PFSK-1 (cell line): Measurements from ENCODE around the gene APBA2.

Source experiments
- FOXP2 ChIP-seq: optimal IDR thresholded peaks from 2 replicates; pipeline ENCODE3; 2011; ENCODE audit warnings: borderline replicate concordance, control low read depth, inconsistent platforms; ENCODE audit not compliant: insufficient read depth; ENCODE audit errors: extremely low read length, extremely low read depth
- POLR2AphosphoS5 ChIP-seq: IDR thresholded peaks from 2 replicates; pipeline ENCODE4 v1.6.1; 2012; ENCODE audit warnings: low read depth, mild to moderate bottlenecking, control low read depth, low read length, moderate library complexity
- REST ChIP-seq, 2 experiments: IDR thresholded peaks; 2 replicates each; pipeline versions ENCODE4 v1.6.1 to v1.8.0; 2011 to 2012; ENCODE audit warnings: low read depth in 2 of 2, low read length in 2 of 2, control low read depth in 1 of 2, inconsistent platforms in 1 of 2, mild to moderate bottlenecking in 1 of 2, moderate library complexity in 1 of 2; ENCODE audit not compliant: insufficient read depth in 1 of 2
- SIN3A ChIP-seq: IDR thresholded peaks from 2 replicates; pipeline ENCODE4 v1.6.1; 2012; ENCODE audit warnings: mild to moderate bottlenecking, low read length, moderate library complexity, borderline replicate concordance; ENCODE audit not compliant: insufficient read depth
- TAF1 ChIP-seq: IDR thresholded peaks from 2 replicates; pipeline ENCODE4 v1.6.1; 2012; ENCODE audit warnings: low read length, control low read depth, borderline replicate concordance; ENCODE audit not compliant: insufficient read depth

GRCh38 chr15:28957606-28958498, 72.1 kb downstream of the APBA2 start:
- TF ChIP-seq TAF1 (no peak), SIN3A (no peak), REST (IDR thresholded peaks at IDR 0.05; ENCODE audit: insufficient read depth in 1 of 2, low read depth in 2 of 2, low read length in 2 of 2) (no peak), POLR2AphosphoS5 (no peak), FOXP2 (no peak)
